ENCODE data around the gene CASP6.

DNA sequence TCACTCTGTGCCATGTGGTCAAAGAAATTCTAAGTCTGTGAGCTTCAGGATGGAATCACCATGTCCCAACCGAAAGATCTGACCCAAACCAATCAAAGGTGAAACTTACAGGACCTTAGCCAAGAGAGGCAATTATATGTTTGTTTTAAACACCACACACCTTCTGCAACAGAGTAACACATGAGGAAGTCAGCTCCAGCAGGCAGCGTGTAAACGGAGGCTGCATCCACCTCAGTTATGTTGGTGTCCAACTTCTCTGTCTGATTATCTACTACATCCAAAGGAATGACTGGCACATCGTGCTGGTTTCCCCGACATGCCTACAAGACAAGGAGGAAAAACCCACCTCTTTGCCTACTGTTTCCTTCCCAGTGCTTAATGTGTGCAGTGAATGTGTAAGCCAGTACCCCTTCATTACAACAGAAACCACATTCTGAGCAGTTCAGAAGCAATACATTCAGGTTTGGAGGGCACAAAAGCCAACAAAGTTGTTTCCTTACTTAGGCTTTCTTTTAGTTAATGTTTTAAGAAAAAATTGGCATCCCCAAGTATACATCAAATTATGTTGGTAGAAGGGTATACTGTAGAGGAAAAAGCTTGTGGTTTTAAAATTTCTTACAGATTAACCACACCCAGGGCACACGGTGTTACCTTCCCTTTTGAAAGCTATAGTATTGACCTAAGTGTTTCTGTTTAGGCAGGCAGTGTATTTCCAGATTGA lies 12.4 kb downstream of the CASP6 start:
- TF ChIP-seq POLR2AphosphoS5 (IDR thresholded peaks at IDR 0.05; ENCODE audit: low read depth, low read length): no peak
- no peak for TF ChIP-seq POLR2A (IDR thresholded peaks at IDR 0.05; ENCODE audit: low read depth, low read length)
- no peak for TF ChIP-seq TAF1 (IDR thresholded peaks at IDR 0.05; ENCODE audit: borderline replicate concordance, low read depth, low read length)

All from GM12892 (cell line).